Activated CD4-positive, alpha-beta memory T cell treated with anti-CD3 and anti-CD28 coated beads for 36 hours (primary cell): Measurements from ENCODE around the gene EMCN. TPM values are rescaled to one million over a fixed set of nuclear protein-coding genes. Genes with fewer than 3 reads are reported as not detected.

Experiments used
- CTCF ChIA-PET: fragments of 350-600 bp; sonication (Branson Sonifier 250); formaldehyde crosslinking; loops from one replicate; lab custom pipeline; 2021; ENCODE audit warnings: antibody characterized with exemption, inconsistent platforms; lab: Charles Lee
- POLR2A ChIA-PET: fragments of 350-600 bp; sonication (Branson Sonifier 250); formaldehyde crosslinking; loops from one replicate; lab custom pipeline; 2021; ENCODE audit warnings: antibody characterized with exemption; lab: Charles Lee
- DNase-seq: peaks from one replicate; pipeline ENCODE4 v3.0.0-alpha.2; 2020
- H3K27ac Mint-ChIP-seq: one replicate; pipeline ENCODE4 v1.8.0; 2021; ENCODE audit warnings: mixed read lengths
- H3K27me3 Mint-ChIP-seq: one replicate; pipeline ENCODE4 v1.8.0; 2021; ENCODE audit warnings: mixed read lengths
- H3K36me3 Mint-ChIP-seq: one replicate; pipeline ENCODE4 v1.8.0; 2021; ENCODE audit warnings: mixed read lengths
- H3K4me1 Mint-ChIP-seq: one replicate; pipeline ENCODE4 v1.8.0; 2021; ENCODE audit warnings: low read depth, mixed read lengths
- H3K4me3 Mint-ChIP-seq: one replicate; pipeline ENCODE4 v1.8.0; 2021; ENCODE audit warnings: mild to moderate bottlenecking, mixed read lengths
- H3K9me3 Mint-ChIP-seq: one replicate; pipeline ENCODE4 v1.8.0; 2021; ENCODE audit warnings: mixed read lengths
- intact Hi-C: fragments of 100-400 bp; cut with micrococcal nuclease; formaldehyde crosslinking; loops from one replicate; pipeline ENCODE4 v1.15.1; 2023
- total RNA-seq, 2 experiments: library from RNA; stranded (reverse); gene quantifications; one replicate each; pipeline ENCODE4 v1.2.3, GENCODE V29; 2021

The EMCN gene
- total RNA-seq, 2 experiments from 2014 or later: not detected

- Mint-ChIP-seq H3K4me1 (no peaks in the 10 kb centered on the region), H3K4me3 (no peak overlapping the region), H3K27me3 (peaks cover 11% of the 10 kb centered on the region), H3K36me3 (no peaks in the 10 kb centered on the region), H3K9me3 (no peaks in the 10 kb centered on the region), H3K27ac (no peak overlapping the region)
- DNase-seq: no peak
- intact Hi-C loops: no loop called here
- ChIA-PET POLR2A (no interaction called here), CTCF (no interaction called here)
Observed at GRCh38 chr4:100519205-100519604, 1.4 kb upstream of the EMCN start.

- no peak overlapping the region for H3K27ac Mint-ChIP-seq
- POLR2A ChIA-PET: no interaction called here
- H3K36me3 Mint-ChIP-seq: no peaks in the 10 kb centered on the region
- H3K4me3 Mint-ChIP-seq: no peak overlapping the region
- H3K27me3 Mint-ChIP-seq: peaks cover 11% of the 10 kb centered on the region
- intact Hi-C loops: no loop called here
- CTCF ChIA-PET: no interaction called here
- DNase-seq: no peak
- no peaks in the 10 kb centered on the region for H3K9me3 Mint-ChIP-seq
- no peaks in the 10 kb centered on the region for H3K4me1 Mint-ChIP-seq
Observed at GRCh38 chr4:100516225-100516624, 1.6 kb downstream of the EMCN start.

DNA sequence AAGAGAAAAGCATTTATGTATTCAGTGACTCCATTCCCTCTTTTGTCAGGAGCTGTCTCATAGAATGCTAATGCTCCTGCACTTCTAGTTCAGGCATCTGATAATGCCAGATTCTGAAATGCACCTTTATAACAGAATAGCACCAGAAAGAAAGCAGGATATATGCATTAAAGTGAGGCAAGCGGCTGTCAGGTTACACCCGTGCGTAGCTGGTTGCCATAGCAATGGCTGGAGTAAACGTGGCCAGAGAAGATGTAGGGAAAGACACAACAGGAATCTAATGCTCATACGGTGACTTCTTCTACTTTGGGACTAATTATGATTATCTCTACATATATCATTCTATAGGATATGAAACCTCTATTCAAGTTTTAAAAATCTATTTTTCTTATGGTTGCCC, 5.9 kb downstream of the EMCN start:
- no peaks in the 10 kb centered on the region for H3K9me3 Mint-ChIP-seq
- ChIA-PET POLR2A (no interaction called here), CTCF (interaction anchor here (0.7 kb wide), 1 partner anchor 543 kb away, joined by 3 read pairs; no protein-coding TSS in a partner anchor)
- no peaks in the 10 kb centered on the region for H3K36me3 Mint-ChIP-seq
- no peak overlapping the region for H3K4me3 Mint-ChIP-seq
- DNase-seq: no peak
- no peaks in the 10 kb centered on the region for H3K4me1 Mint-ChIP-seq
- intact Hi-C loops: no loop called here
- H3K27ac Mint-ChIP-seq: no peak overlapping the region
- H3K27me3 Mint-ChIP-seq: peaks cover 11% of the 10 kb centered on the region

DNA sequence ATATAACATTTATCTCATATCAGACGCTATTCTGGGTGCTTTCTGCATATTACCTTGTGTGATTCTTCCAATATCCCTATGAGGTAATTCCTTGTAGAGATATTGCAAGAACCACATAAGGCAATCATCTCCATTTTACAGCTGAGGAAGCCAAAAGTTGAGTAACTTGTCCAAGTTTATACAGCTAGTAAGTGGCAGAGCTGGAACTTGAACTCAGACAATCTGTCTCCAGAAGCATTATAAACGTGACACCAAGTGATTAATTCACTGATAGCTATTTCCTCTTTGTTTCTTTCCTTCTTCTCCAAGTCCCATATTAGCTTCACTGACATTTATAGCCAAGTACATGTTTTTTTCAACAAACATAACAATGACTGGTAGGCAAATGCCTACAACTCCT, 7.3 kb downstream of the EMCN start:
- Mint-ChIP-seq H3K27ac (no peak overlapping the region), H3K27me3 (peaks cover 7% of the 10 kb centered on the region), H3K9me3 (no peaks in the 10 kb centered on the region), H3K4me1 (no peaks in the 10 kb centered on the region), H3K4me3 (no peak overlapping the region), H3K36me3 (no peaks in the 10 kb centered on the region)
- DNase-seq: no peak
- ChIA-PET CTCF (no interaction called here), POLR2A (no interaction called here)
- intact Hi-C loops: no loop called here

DNA sequence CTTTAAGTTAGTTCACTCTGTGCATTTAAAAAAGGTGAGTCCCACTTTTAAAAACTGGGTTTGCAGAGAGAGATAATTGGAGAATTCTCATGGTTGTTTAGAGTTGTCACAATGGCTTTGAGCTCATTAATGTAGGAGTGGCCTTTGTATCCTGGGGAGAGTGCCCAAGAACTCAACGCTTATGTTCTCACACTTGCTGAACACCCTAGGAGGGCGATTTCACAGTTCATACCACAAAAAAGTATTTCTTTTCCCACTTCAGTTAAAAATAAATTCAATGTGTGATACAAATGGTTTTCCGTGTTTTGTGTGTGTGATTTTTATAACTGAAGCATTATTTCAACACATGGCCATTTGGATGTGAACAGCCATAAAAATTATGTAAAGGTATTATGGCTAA, 8.4 kb downstream of the EMCN start:
- no peak overlapping the region for H3K4me3 Mint-ChIP-seq
- no peak for DNase-seq
- intact Hi-C loops: no loop called here
- no peaks in the 10 kb centered on the region for H3K36me3 Mint-ChIP-seq
- ChIA-PET POLR2A (no interaction called here), CTCF (no interaction called here)
- H3K9me3 Mint-ChIP-seq: no peaks in the 10 kb centered on the region
- H3K4me1 Mint-ChIP-seq: no peaks in the 10 kb centered on the region
- no peak overlapping the region for H3K27ac Mint-ChIP-seq
- H3K27me3 Mint-ChIP-seq: peaks cover 7% of the 10 kb centered on the region

- Mint-ChIP-seq H3K4me1 (no peaks in the 10 kb centered on the region), H3K4me3 (no peak overlapping the region), H3K27ac (no peak overlapping the region), H3K36me3 (no peaks in the 10 kb centered on the region), H3K9me3 (no peaks in the 10 kb centered on the region), H3K27me3 (peaks cover 7% of the 10 kb centered on the region)
- intact Hi-C loops: no loop called here
- POLR2A ChIA-PET: no interaction called here
- no peak for DNase-seq
- CTCF ChIA-PET: no interaction called here
Observed at GRCh38 chr4:100508691-100509090, 9.1 kb downstream of the EMCN start.

- ChIA-PET POLR2A (no interaction called here), CTCF (no interaction called here)
- no peak for DNase-seq
- Mint-ChIP-seq H3K27ac (no peak overlapping the region), H3K9me3 (no peaks in the 10 kb centered on the region), H3K4me1 (no peaks in the 10 kb centered on the region), H3K36me3 (no peaks in the 10 kb centered on the region), H3K4me3 (no peak overlapping the region), H3K27me3 (peaks cover 3% of the 10 kb centered on the region)
- intact Hi-C loops: no loop called here
Observed at GRCh38 chr4:100504086-100504874, 13.5 kb downstream of the EMCN start.

DNA sequence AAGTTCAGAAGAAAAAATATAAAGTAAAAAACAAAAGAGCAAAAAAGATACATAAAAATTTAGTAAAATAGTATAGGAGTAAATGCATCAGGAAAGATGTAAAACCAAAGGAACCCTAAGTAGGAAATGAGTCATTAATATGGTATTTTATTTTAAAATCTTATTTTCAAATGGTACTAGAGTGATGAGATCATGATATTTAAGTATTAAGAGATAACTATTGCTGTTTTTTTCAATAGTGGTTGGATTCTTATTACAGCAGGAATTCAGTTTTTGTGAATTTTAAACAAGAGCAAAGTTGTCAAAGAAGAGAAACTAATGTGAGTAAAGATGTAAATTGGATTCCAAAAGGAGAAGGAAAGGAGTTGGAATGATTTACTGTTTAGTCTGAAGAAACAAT, 20.0 kb downstream of the EMCN start:
- H3K27me3 Mint-ChIP-seq: no peaks in the 10 kb centered on the region
- H3K9me3 Mint-ChIP-seq: no peaks in the 10 kb centered on the region
- ChIA-PET CTCF (no interaction called here), POLR2A (no interaction called here)
- H3K4me1 Mint-ChIP-seq: no peaks in the 10 kb centered on the region
- intact Hi-C loops: loop anchor here (10.0 kb wide), 1 partner anchor 57 kb away; no protein-coding TSS in a partner anchor
- H3K4me3 Mint-ChIP-seq: no peak overlapping the region
- H3K27ac Mint-ChIP-seq: no peak overlapping the region
- no peaks in the 10 kb centered on the region for H3K36me3 Mint-ChIP-seq
- DNase-seq: no peak

- H3K4me1 Mint-ChIP-seq: no peaks in the 10 kb centered on the region
- H3K27ac Mint-ChIP-seq: no peak overlapping the region
- no peaks in the 10 kb centered on the region for H3K27me3 Mint-ChIP-seq
- no peaks in the 10 kb centered on the region for H3K36me3 Mint-ChIP-seq
- peaks cover 16% of the 10 kb centered on the region for H3K9me3 Mint-ChIP-seq
- no peak for DNase-seq
- H3K4me3 Mint-ChIP-seq: no peak overlapping the region
- ChIA-PET POLR2A (no interaction called here), CTCF (no interaction called here)
- intact Hi-C loops: loop anchor here (10.0 kb wide), 1 partner anchor 60 kb away; no protein-coding TSS in a partner anchor
Observed at GRCh38 chr4:100495074-100495473, 22.7 kb downstream of the EMCN start.

DNA sequence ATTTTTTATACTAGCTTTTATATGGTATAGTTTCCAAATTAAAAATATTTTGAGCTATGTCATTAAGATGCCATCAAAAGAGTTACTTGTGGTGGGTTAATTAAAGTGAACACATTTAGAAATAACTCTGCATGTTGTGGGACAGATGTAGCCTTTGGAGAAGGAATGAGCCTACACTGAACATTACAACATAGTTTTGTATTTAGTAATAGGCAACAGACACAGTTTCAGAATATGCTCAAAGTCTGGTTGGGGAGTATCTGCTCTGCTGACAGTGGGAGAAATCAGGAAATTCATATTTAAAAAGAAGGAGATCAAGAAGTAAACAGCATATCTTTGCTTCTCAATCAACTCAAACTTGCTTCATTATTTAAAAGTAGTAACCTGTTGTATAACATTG, 23.7 kb downstream of the EMCN start:
- intact Hi-C loops: loop anchor here (10.0 kb wide), 1 partner anchor 61 kb away; no protein-coding TSS in a partner anchor

GRCh38 chr4:100493756-100494155, 24.1 kb downstream of the EMCN start:
- intact Hi-C loops: loop anchor here (10.0 kb wide), 1 partner anchor 61 kb away; no protein-coding TSS in a partner anchor
- H3K4me3 Mint-ChIP-seq: no peak overlapping the region
- ChIA-PET CTCF (interaction anchor here (1.4 kb wide), 1 partner anchor 12 kb away, joined by 3 read pairs; no protein-coding TSS in a partner anchor), POLR2A (no interaction called here)
- H3K27ac Mint-ChIP-seq: no peak overlapping the region
- H3K36me3 Mint-ChIP-seq: no peaks in the 10 kb centered on the region
- no peak for DNase-seq
- H3K4me1 Mint-ChIP-seq: no peaks in the 10 kb centered on the region
- H3K27me3 Mint-ChIP-seq: no peaks in the 10 kb centered on the region
- H3K9me3 Mint-ChIP-seq: peaks cover 16% of the 10 kb centered on the region

More for the DNA sequence above, 23.7 kb downstream of the EMCN start:
- no peaks in the 10 kb centered on the region for H3K4me1 Mint-ChIP-seq
- H3K27me3 Mint-ChIP-seq: no peaks in the 10 kb centered on the region
- H3K9me3 Mint-ChIP-seq: peaks cover 16% of the 10 kb centered on the region
- H3K27ac Mint-ChIP-seq: no peak overlapping the region
- ChIA-PET POLR2A (no interaction called here), CTCF (interaction anchor here (0.7 kb wide), 1 partner anchor 397 kb away, joined by 3 read pairs; no protein-coding TSS in a partner anchor)
- no peaks in the 10 kb centered on the region for H3K36me3 Mint-ChIP-seq
- no peak for DNase-seq
- no peak overlapping the region for H3K4me3 Mint-ChIP-seq

GRCh38 chr4:100492129-100492528, 25.7 kb downstream of the EMCN start:
- ChIA-PET POLR2A (no interaction called here), CTCF (interaction anchor here (1.4 kb wide), 1 partner anchor 14 kb away, joined by 3 read pairs; no protein-coding TSS in a partner anchor)
- Mint-ChIP-seq H3K36me3 (no peaks in the 10 kb centered on the region), H3K27me3 (no peaks in the 10 kb centered on the region), H3K4me1 (no peaks in the 10 kb centered on the region), H3K4me3 (no peak overlapping the region), H3K27ac (no peak overlapping the region), H3K9me3 (peaks cover 16% of the 10 kb centered on the region)
- no peak for DNase-seq
- intact Hi-C loops: loop anchor here (10.0 kb wide), 1 partner anchor 63 kb away; no protein-coding TSS in a partner anchor

DNA sequence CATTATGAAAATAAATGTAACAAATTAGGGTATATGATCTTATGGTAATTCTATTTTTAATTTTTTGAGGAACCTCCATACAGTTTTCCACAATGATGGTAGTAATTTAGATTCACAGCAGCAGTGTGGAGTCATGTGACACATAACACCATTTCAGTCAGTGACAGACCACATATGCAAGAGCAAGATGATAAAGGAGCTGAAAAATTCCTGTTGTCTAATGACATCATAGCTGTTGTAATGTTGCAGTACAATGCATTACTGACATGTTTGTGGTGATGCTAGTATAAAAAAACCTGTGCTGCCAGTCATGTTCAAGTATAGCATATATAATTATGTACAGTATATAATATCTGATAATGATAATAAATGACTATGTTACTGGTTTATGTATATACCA, 28.5 kb downstream of the EMCN start:
- no peak overlapping the region for H3K4me3 Mint-ChIP-seq
- no peak overlapping the region for H3K27ac Mint-ChIP-seq
- ChIA-PET POLR2A (no interaction called here), CTCF (no interaction called here)
- intact Hi-C loops: no loop called here
- H3K9me3 Mint-ChIP-seq: peaks cover 16% of the 10 kb centered on the region
- H3K4me1 Mint-ChIP-seq: no peaks in the 10 kb centered on the region
- H3K36me3 Mint-ChIP-seq: no peaks in the 10 kb centered on the region
- H3K27me3 Mint-ChIP-seq: no peaks in the 10 kb centered on the region
- DNase-seq: no peak
